Trophoblast cell (in vitro differentiated cells and primary cell): Measurements from ENCODE around the gene MGMT.

Experiments used
- DNase-seq, 2 donors: peaks; one replicate each; pipeline ENCODE4 v3.0.0-alpha.2; 2016
- H2AFZ ChIP-seq: 2 replicates; pipeline ENCODE4 v1.6.1; 2013; ENCODE audit warnings: low read length, moderate library complexity, mild to moderate bottlenecking; ENCODE audit not compliant: insufficient read depth, poor library complexity
- H2AK5ac ChIP-seq: 2 replicates; pipeline ENCODE4 v1.6.1; 2013; ENCODE audit warnings: mild to moderate bottlenecking, low read length
- H2BK120ac ChIP-seq: 2 replicates; pipeline ENCODE4 v1.6.1; 2013; ENCODE audit warnings: low read length, mild to moderate bottlenecking, moderate library complexity; ENCODE audit not compliant: insufficient read depth, poor library complexity
- H2BK12ac ChIP-seq: 2 replicates; pipeline ENCODE4 v1.6.1; 2013; ENCODE audit warnings: mild to moderate bottlenecking, low read length, moderate library complexity
- H2BK5ac ChIP-seq: 2 replicates; pipeline ENCODE4 v1.6.1; 2013; ENCODE audit warnings: low read length, low read depth, moderate library complexity, mild to moderate bottlenecking; ENCODE audit not compliant: poor library complexity
- H3K14ac ChIP-seq: 2 replicates; pipeline ENCODE4 v1.6.1; 2013; ENCODE audit warnings: mild to moderate bottlenecking, low read length
- H3K18ac ChIP-seq: 2 replicates; pipeline ENCODE4 v1.6.1; 2013; ENCODE audit warnings: mild to moderate bottlenecking, low read length
- H3K23ac ChIP-seq: 2 replicates; pipeline ENCODE4 v1.6.1; 2013; ENCODE audit warnings: low read length
- H3K27ac ChIP-seq: 2 replicates; pipeline ENCODE4 v1.5.1; 2013; ENCODE audit warnings: low read depth, mild to moderate bottlenecking, inconsistent platforms, low read length, moderate library complexity
- H3K27me3 ChIP-seq: 2 replicates; pipeline ENCODE4 v1.6.1; 2013; ENCODE audit warnings: inconsistent platforms, mild to moderate bottlenecking, low read length, moderate library complexity; ENCODE audit not compliant: insufficient read depth
- H3K36me3 ChIP-seq, 2 experiments: 1 replicate in 1 of 2; 2 replicates in 1 of 2; pipeline ENCODE4 v1.6.1; 2013; ENCODE audit warnings: low read length in 2 of 2, mild to moderate bottlenecking in 2 of 2, moderate library complexity in 1 of 2; ENCODE audit not compliant: insufficient read depth in 2 of 2, control insufficient read depth in 1 of 2
- H3K4ac ChIP-seq: 2 replicates; pipeline ENCODE4 v1.6.1; 2013; ENCODE audit warnings: low read depth, mild to moderate bottlenecking, low read length, moderate library complexity
- H3K4me1 ChIP-seq, 2 experiments: 1 replicate in 1 of 2; 2 replicates in 1 of 2; pipeline ENCODE4 v1.6.1; 2013; ENCODE audit warnings: low read length in 2 of 2, mild to moderate bottlenecking in 2 of 2, moderate library complexity in 1 of 2; ENCODE audit not compliant: insufficient read depth in 2 of 2, control insufficient read depth in 1 of 2
- H3K4me2 ChIP-seq: 2 replicates; pipeline ENCODE4 v1.6.1; 2013; ENCODE audit warnings: inconsistent platforms, mild to moderate bottlenecking, low read length, moderate library complexity
- H3K4me3 ChIP-seq: 2 replicates; pipeline ENCODE4 v1.5.1; 2013; ENCODE audit warnings: mild to moderate bottlenecking, low read depth, low read length, inconsistent platforms
- H3K79me1 ChIP-seq: one replicate; pipeline ENCODE4 v1.6.1; 2013; ENCODE audit warnings: low read length
- H3K79me2 ChIP-seq: 2 replicates; pipeline ENCODE4 v1.6.1; 2013; ENCODE audit warnings: low read length, mild to moderate bottlenecking; ENCODE audit not compliant: control insufficient read depth, insufficient read depth, poor library complexity
- H3K9ac ChIP-seq: 2 replicates; pipeline ENCODE4 v1.6.1; 2013; ENCODE audit warnings: mild to moderate bottlenecking, low read length
- H3K9me3 ChIP-seq: 2 replicates; pipeline ENCODE4 v1.6.1; 2013; ENCODE audit warnings: low read depth, mild to moderate bottlenecking, control low read depth, inconsistent platforms, low read length; ENCODE audit not compliant: insufficient read depth
- H4K12ac ChIP-seq: 2 replicates; pipeline ENCODE4 v1.6.1; 2013; ENCODE audit warnings: low read depth, mild to moderate bottlenecking, low read length, moderate library complexity
- H4K8ac ChIP-seq: 2 replicates; pipeline ENCODE4 v1.6.1; 2013; ENCODE audit warnings: low read depth, mild to moderate bottlenecking, low read length, moderate library complexity
- H4K91ac ChIP-seq: one replicate; pipeline ENCODE4 v1.6.1; 2013; ENCODE audit warnings: low read depth, mild to moderate bottlenecking, low read length, moderate library complexity
- WGBS: extraction: QIAGEN DNeasy Blood & Tissue Kit; methylation state at CpG from one replicate; pipeline ENCODE4 v1.1.7; 2013; ENCODE audit warnings: missing lambda C conversion rate; ENCODE audit not compliant: insufficient read length, insufficient coverage; ENCODE audit errors: extremely low coverage; 5-methylcytosine and 5-hydroxymethylcytosine counted together

The MGMT gene

DNA sequence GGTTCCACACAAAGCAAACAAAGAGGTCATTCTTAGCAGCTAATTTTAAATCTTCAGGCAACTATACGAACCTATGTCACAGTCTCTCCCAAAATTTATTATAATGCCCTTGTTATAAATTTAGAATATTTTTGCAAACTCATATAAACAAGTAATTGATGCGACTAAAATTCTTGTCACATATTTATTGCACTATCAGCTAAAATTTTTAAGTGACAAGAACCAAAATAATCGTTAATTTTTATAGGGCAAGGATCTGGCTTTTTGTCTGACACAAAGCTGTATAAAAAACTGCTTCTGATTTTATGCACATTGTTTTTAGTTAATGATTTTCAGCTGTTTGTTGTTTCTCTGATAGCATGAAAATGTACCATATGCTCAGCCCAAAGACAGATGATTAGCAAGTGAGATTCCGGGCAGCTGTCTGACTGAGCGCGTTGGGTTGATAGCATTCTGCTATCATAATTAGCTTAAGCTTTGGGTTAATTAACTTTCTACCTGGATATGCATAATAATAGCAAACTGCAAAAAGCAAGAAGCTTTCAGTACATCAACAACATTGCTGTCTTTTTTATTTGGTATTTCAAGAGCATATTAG lies 136.0 kb downstream of the MGMT start:
- WGBS = no CpG with 5 or more reads among the region's 6 CpGs
- no peak for DNase-seq

GRCh38 chr10:129604333-129605032 lies 137.4 kb downstream of the MGMT start:
- H3K4me1 ChIP-seq = no peaks in the 10 kb centered on the region
- H3K18ac ChIP-seq = no peak overlapping the region
- no CpG with 5 or more reads among the region's 10 CpGs for WGBS

More for the DNA sequence above, 136.0 kb downstream of the MGMT start:
- H4K8ac ChIP-seq = no peak overlapping the region
- H3K23ac ChIP-seq = no peak overlapping the region
- no peak overlapping the region for H3K4me3 ChIP-seq
- H3K79me2 ChIP-seq = no peaks in the 10 kb centered on the region
- H3K4me1 ChIP-seq = no peaks in the 10 kb centered on the region
- H2BK120ac ChIP-seq = no peak overlapping the region
- no peaks in the 10 kb centered on the region for H3K36me3 ChIP-seq
- no peaks in the 10 kb centered on the region for H3K79me1 ChIP-seq
- H2AK5ac ChIP-seq = no peak overlapping the region
- no peak overlapping the region for H2AFZ ChIP-seq
- no peak overlapping the region for H3K18ac ChIP-seq
- H2BK12ac ChIP-seq = no peak overlapping the region
- no peak overlapping the region for H3K4me2 ChIP-seq
- H3K14ac ChIP-seq = no peak overlapping the region
- no peaks in the 10 kb centered on the region for H3K9me3 ChIP-seq
- no peak overlapping the region for H2BK5ac ChIP-seq
- H3K27me3 ChIP-seq = no peaks in the 10 kb centered on the region
- no peak overlapping the region for H4K12ac ChIP-seq
- no peak overlapping the region for H4K91ac ChIP-seq
- H3K27ac ChIP-seq = no peak overlapping the region
- no peak overlapping the region for H3K4ac ChIP-seq
- H3K9ac ChIP-seq = no peak overlapping the region

GRCh38 chr10:129605266-129605985 lies 138.4 kb downstream of the MGMT start:
- Histone ChIP-seq H3K9me3 (no peaks in the 10 kb centered on the region), H3K27ac (no peak overlapping the region), H3K4me1 (no peaks in the 10 kb centered on the region), H4K91ac (no peak overlapping the region), H2AFZ (no peak overlapping the region), H3K23ac (no peak overlapping the region), H2AK5ac (no peak overlapping the region), H3K14ac (no peak overlapping the region), H4K12ac (no peak overlapping the region), H3K79me2 (no peaks in the 10 kb centered on the region), H3K4me2 (no peak overlapping the region), H3K27me3 (no peaks in the 10 kb centered on the region), H3K4me3 (no peak overlapping the region), H2BK5ac (no peak overlapping the region), H4K8ac (no peak overlapping the region), H3K18ac (no peak overlapping the region), H2BK120ac (no peak overlapping the region), H2BK12ac (no peak overlapping the region), H3K4ac (no peak overlapping the region), H3K9ac (no peak overlapping the region), H3K79me1 (no peaks in the 10 kb centered on the region), H3K36me3 (no peaks in the 10 kb centered on the region)
- no CpG with 5 or more reads among the region's 11 CpGs for WGBS
- no peak for DNase-seq

More at GRCh38 chr10:129604333-129605032, 137.4 kb downstream of the MGMT start:
- no peak overlapping the region for H2BK12ac ChIP-seq
- no peak overlapping the region for H3K4ac ChIP-seq
- H4K8ac ChIP-seq = no peak overlapping the region
- no peaks in the 10 kb centered on the region for H3K36me3 ChIP-seq
- H3K79me2 ChIP-seq = no peaks in the 10 kb centered on the region
- H3K9me3 ChIP-seq = no peaks in the 10 kb centered on the region
- no peak overlapping the region for H4K91ac ChIP-seq
- H3K14ac ChIP-seq = no peak overlapping the region
- H3K27me3 ChIP-seq = no peaks in the 10 kb centered on the region
- H3K79me1 ChIP-seq = no peaks in the 10 kb centered on the region
- H2AFZ ChIP-seq = no peak overlapping the region
- H4K12ac ChIP-seq = no peak overlapping the region
- no peak overlapping the region for H2BK5ac ChIP-seq
- H2AK5ac ChIP-seq = no peak overlapping the region
- H3K4me2 ChIP-seq = no peak overlapping the region
- H3K9ac ChIP-seq = no peak overlapping the region
- no peak overlapping the region for H3K27ac ChIP-seq
- DNase-seq = no peak
- no peak overlapping the region for H3K4me3 ChIP-seq
- H3K23ac ChIP-seq = no peak overlapping the region
- no peak overlapping the region for H2BK120ac ChIP-seq

- Histone ChIP-seq H2BK5ac (no peak overlapping the region), H3K4ac (no peak overlapping the region), H3K79me2 (no peaks in the 10 kb centered on the region), H3K4me2 (no peak overlapping the region), H2BK12ac (no peak overlapping the region), H3K9ac (no peak overlapping the region), H3K27me3 (no peaks in the 10 kb centered on the region), H3K27ac (no peak overlapping the region), H3K9me3 (no peaks in the 10 kb centered on the region), H4K91ac (no peak overlapping the region), H3K4me1 (no peaks in the 10 kb centered on the region), H3K36me3 (no peaks in the 10 kb centered on the region), H3K18ac (no peak overlapping the region), H3K23ac (no peak overlapping the region), H4K8ac (no peak overlapping the region), H2AFZ (no peak overlapping the region), H2AK5ac (no peak overlapping the region), H3K79me1 (no peaks in the 10 kb centered on the region), H2BK120ac (no peak overlapping the region), H3K14ac (no peak overlapping the region), H4K12ac (no peak overlapping the region), H3K4me3 (no peak overlapping the region)
- no CpG with 5 or more reads among the region's 19 CpGs for WGBS
- DNase-seq = no peak
These were observed 139.0 kb downstream of the MGMT start for GRCh38 chr10:129605986-129606518.
